Measurements from ENCODE around the gene PREP.

PREP gene

DNA sequence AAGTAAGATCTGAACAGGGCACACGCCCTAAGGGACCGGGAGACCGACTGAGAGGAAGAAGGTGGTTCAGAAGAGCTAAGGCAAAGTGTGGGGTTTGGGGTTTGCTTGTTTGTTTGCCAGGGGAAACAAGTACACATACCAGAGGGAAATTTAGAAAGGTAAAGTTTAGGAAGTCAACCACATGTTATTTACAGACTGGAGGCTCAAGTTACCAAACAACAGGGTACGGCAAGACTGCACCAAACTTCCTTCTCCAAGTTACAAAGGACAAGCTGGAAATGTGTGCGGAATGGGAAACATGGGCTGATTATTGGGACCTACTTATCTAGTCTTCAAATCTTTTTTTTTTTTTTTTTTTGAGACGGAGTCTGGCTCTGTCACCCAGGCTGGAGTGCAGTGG, 11.2 kb downstream of the PREP start (continued):
- TF ChIP-seq, protein P1, sequence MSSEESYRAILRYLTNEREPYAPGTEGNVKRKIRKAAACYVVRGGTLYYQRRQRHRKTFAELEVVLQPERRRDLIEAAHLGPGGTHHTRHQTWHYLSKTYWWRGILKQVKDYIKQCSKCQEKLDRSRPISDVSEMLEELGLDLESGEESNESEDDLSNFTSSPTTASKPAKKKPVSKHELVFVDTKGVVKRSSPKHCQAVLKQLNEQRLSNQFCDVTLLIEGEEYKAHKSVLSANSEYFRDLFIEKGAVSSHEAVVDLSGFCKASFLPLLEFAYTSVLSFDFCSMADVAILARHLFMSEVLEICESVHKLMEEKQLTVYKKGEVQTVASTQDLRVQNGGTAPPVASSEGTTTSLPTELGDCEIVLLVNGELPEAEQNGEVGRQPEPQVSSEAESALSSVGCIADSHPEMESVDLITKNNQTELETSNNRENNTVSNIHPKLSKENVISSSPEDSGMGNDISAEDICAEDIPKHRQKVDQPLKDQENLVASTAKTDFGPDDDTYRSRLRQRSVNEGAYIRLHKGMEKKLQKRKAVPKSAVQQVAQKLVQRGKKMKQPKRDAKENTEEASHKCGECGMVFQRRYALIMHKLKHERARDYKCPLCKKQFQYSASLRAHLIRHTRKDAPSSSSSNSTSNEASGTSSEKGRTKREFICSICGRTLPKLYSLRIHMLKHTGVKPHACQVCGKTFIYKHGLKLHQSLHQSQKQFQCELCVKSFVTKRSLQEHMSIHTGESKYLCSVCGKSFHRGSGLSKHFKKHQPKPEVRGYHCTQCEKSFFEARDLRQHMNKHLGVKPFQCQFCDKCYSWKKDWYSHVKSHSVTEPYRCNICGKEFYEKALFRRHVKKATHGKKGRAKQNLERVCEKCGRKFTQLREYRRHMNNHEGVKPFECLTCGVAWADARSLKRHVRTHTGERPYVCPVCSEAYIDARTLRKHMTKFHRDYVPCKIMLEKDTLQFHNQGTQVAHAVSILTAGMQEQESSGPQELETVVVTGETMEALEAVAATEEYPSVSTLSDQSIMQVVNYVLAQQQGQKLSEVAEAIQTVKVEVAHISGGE (tag by site-specific recombination; conservative IDR thresholded peaks at IDR 0.05; ENCODE audit: low read depth), result no peak
- TF ChIP-seq ZNF629 (tag by site-specific recombination; IDR thresholded peaks at IDR 0.05) (no peak), SALL2 (tag by site-specific recombination; IDR thresholded peaks at IDR 0.05; ENCODE audit: borderline replicate concordance) (no peak), ZNF324 (tag by site-specific recombination; IDR thresholded peaks at IDR 0.05) (no peak), ZFP69B (tag by site-specific recombination; IDR thresholded peaks at IDR 0.05) (no peak)

DNA sequence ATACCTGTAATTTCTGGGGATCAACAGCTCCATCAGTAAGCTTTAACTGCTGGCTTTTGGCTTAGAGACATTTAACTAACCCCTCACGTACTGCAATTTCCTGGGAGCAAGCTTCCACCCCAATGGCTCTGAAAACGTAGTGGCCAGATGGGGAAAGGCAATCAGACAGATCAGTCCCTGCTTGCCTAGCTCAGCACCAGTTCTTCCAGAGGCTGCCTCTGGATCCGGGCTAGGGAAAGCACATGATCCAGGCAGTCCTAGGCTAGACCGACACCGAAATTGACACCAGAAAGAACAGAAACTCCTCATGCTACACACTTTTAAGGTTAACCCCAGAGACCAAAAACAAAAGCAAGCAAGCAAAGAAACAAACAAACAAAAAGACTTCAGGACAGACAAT, 13.3 kb downstream of the PREP start:
- Histone ChIP-seq H3K4me3 (ENCODE audit: low read depth, low read length) (no peak overlapping the region), H3K27ac (ENCODE audit: extremely low read depth, low read depth, low read length) (no peak overlapping the region), H3K9me3 (ENCODE audit: control insufficient read depth, insufficient read depth, low read depth, low read length) (no peaks in the 10 kb centered on the region), H3K36me3 (ENCODE audit: control insufficient read depth in 2 of 2, insufficient read depth in 1 of 2, low read length in 2 of 2) (peaks cover 0 to 46% of the 10 kb centered on the region in 2 experiments; a peak in 2 of 3 replicates), H3K4me1 (ENCODE audit: control insufficient read depth, insufficient read depth, low read length) (no peaks in the 10 kb centered on the region)
- ChIA-PET POLR2A (interaction anchor here (1.2 to 1.5 kb wide), 2 partner anchors 9 to 13 kb away, joined by 3 to 4 read pairs; partner anchors contain the start of gene PREP), CTCF (interaction anchor here (0.7 to 1.0 kb wide), 5 partner anchors 12 to 312 kb away, joined by 3 to 6 read pairs (median 4); partner anchors contain the start of gene PREP)
- TF ChIP-seq, protein P2, sequence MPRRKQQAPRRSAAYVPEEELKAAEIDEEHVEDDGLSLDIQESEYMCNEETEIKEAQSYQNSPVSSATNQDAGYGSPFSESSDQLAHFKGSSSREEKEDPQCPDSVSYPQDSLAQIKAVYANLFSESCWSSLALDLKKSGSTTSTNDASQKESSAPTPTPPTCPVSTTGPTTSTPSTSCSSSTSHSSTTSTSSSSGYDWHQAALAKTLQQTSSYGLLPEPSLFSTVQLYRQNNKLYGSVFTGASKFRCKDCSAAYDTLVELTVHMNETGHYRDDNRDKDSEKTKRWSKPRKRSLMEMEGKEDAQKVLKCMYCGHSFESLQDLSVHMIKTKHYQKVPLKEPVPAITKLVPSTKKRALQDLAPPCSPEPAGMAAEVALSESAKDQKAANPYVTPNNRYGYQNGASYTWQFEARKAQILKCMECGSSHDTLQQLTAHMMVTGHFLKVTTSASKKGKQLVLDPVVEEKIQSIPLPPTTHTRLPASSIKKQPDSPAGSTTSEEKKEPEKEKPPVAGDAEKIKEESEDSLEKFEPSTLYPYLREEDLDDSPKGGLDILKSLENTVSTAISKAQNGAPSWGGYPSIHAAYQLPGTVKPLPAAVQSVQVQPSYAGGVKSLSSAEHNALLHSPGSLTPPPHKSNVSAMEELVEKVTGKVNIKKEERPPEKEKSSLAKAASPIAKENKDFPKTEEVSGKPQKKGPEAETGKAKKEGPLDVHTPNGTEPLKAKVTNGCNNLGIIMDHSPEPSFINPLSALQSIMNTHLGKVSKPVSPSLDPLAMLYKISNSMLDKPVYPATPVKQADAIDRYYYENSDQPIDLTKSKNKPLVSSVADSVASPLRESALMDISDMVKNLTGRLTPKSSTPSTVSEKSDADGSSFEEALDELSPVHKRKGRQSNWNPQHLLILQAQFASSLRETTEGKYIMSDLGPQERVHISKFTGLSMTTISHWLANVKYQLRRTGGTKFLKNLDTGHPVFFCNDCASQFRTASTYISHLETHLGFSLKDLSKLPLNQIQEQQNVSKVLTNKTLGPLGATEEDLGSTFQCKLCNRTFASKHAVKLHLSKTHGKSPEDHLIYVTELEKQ (tag by site-specific recombination; IDR thresholded peaks at IDR 0.05; ENCODE audit: borderline replicate concordance), result no peak
- TF ChIP-seq YY1 (tag by site-specific recombination; IDR thresholded peaks at IDR 0.05) (no peak), ZFP69B (tag by site-specific recombination; IDR thresholded peaks at IDR 0.05) (no peak), ZNF623 (tag by site-specific recombination; IDR thresholded peaks at IDR 0.05) (no peak), ZNF274 (IDR thresholded peaks at IDR 0.05; ENCODE audit: low read length) (no peak), ZNF274 (tag by site-specific recombination; IDR thresholded peaks at IDR 0.05; ENCODE audit: borderline replicate concordance) (no peak), TRIM28 (IDR thresholded peaks at IDR 0.05; ENCODE audit: borderline replicate concordance, low read length) (no peak), ZSCAN23 (tag by site-specific recombination; IDR thresholded peaks at IDR 0.05) (no peak), ZNF248 (tag by site-specific recombination; IDR thresholded peaks at IDR 0.05) (no peak), ZNF133 (tag by site-specific recombination; IDR thresholded peaks at IDR 0.05) (no peak), ZNF169 (tag by site-specific recombination; IDR thresholded peaks at IDR 0.05) (no peak), ZNF747 (tag by site-specific recombination; IDR thresholded peaks at IDR 0.05) (no peak), ZSCAN16 (tag by site-specific recombination; IDR thresholded peaks at IDR 0.05) (no peak)
- TF ChIP-seq, protein P3, sequence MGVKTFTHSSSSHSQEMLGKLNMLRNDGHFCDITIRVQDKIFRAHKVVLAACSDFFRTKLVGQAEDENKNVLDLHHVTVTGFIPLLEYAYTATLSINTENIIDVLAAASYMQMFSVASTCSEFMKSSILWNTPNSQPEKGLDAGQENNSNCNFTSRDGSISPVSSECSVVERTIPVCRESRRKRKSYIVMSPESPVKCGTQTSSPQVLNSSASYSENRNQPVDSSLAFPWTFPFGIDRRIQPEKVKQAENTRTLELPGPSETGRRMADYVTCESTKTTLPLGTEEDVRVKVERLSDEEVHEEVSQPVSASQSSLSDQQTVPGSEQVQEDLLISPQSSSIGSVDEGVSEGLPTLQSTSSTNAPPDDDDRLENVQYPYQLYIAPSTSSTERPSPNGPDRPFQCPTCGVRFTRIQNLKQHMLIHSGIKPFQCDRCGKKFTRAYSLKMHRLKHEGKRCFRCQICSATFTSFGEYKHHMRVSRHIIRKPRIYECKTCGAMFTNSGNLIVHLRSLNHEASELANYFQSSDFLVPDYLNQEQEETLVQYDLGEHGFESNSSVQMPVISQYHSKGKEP (tag by site-specific recombination; IDR thresholded peaks at IDR 0.05), result no peak
- TF ChIP-seq, protein P4, sequence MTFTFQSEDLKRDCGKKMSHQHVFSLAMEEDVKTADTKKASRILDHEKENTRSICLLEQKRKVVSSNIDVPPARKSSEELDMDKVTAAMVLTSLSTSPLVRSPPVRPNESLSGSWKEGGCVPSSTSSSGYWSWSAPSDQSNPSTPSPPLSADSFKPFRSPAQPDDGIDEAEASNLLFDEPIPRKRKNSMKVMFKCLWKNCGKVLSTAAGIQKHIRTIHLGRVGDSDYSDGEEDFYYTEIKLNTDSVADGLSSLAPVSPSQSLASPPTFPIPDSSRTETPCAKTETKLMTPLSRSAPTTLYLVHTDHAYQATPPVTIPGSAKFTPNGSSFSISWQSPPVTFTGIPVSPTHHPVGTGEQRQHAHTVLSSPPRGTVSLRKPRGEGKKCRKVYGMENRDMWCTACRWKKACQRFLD (tag by site-specific recombination; IDR thresholded peaks at IDR 0.05), result no peak
